GM21390 (cell line): ENCODE results near the gene LIPC.

Source experiments
- ATAC-seq: cut with Tn5 transposase; IDR thresholded peaks from one replicate; pipeline ENCODE4 v1.9.1; 2021; ENCODE audit not compliant: unreplicated experiment

LIPC gene

DNA sequence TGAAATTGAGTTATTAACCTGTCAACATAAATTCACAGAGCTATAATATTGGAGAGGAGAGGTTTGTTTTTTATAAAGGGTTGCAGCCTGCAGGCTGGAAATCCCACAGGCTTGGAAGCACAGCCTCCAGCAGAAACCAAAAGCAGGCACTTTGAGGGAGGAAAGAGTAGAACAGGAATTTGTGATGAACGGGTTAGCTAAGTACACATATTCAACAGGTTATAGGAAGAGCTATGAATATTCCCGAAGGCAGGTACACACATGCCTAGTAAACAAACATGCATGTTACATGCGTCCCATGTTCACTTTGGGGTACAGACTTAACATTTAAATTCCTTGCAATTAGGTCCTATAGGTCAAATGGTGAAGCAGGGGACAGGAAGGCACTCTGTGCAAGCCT is 25.9 kb upstream of the LIPC start:
- ATAC-seq, result no peak

DNA sequence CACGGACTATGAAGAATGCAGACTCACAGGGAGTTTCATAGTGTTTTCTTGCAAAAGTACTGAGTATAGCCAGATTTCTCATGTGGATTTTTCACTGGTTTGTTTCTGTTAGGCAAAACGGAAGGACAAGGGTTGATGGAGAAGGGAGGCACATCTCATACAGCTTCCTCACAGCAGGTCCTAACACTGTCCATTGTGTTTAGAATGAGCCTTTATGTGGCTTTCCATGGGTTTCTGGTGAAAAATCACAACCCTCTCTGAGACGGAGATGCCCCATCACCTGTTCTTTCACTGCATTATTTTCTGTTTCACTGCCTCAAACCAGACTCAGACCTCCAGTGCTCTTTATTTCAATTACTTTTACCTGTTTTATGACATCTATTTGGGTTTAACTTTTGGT is 25.0 kb upstream of the LIPC start:
- no peak for ATAC-seq

DNA sequence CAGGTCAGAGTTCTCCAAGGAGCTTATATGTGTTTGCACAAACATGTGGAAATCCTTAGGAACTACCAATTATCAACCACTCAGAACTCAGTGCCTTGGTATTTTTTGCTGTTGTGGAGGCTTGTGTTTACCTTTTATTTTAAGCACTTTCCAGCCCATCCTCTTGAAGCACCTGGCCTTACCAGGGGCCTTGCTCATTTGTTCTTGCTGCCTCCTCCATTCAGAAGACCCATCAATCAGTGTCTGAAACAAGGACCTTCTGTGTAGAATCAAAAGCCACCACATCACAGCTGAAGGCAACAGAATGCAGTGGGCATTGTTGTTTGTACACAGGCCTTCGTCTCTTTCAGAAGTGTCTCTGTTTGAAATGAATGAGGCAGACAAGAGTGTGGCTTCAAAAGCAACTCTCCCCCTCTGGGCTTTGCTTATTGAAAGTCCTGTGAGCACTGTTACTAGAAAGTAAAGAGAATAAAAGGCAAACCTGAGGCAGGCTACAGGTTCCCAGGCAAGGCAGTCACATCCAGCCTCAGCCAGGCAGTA is 24.5 kb upstream of the LIPC start:
- no peak for ATAC-seq

- no peak for ATAC-seq
Measured at GRCh38 chr15:58407778-58408177, 24.0 kb upstream of the LIPC start.

DNA sequence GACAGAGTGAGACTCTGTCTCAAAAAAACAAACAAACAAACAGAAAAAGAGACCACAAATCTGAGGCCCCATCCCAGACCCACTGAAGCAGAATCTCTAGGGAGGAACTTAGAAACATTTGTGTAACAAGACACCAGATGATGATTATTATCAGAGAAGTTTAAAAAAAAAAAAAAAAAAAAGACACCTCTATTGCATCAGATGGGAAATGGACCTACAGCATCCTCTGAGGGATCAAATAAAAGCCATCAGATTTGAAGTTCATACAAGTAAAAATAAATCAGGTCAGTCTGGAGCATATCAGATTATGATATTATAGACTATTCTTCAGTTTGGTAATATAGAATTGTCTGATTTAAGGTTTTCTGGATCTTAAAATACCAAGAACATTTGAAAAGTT is 21.9 kb upstream of the LIPC start:
- ATAC-seq, result no peak

DNA sequence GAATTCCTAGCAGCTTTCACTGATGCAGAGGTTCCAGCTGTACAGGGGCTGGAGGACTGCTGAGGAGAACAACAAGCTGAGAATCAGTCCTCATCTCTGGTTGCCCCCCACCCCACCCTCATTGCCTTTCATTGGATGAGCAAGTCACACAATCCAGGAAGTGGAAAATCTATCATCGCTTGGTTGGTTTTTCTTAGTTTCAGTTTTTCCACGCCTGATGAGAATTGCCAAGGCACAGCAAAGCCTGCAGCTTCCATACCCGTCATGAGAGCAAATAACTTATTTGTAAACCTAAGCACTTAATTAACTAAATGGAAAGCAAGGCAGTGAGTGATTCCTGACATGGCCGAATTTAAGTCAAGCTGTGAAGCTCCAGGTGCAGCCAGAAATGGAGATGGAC is 21.4 kb upstream of the LIPC start:
- no peak for ATAC-seq

- no peak for ATAC-seq
Measured at GRCh38 chr15:58413253-58413652, 18.5 kb upstream of the LIPC start.

GRCh38 chr15:58415636-58416035 is 16.2 kb upstream of the LIPC start:
- ATAC-seq, result no peak

DNA sequence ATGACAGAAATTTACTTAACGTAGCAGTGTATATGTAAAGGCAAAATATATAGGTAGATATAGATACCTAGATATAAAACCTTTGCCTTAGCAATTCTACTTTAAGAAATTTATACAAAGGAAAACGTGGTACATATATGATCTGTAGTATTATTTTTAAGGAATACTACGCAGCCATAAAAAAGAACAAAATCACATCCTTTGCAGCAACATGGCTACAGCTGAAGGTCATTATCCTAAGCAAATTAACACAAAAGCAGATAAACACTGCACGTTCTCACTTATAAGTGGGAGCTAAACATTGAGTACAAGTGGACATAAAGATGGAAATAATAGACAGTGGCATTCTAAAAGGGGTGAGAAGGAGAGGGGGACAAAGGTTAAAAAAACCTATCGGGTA is 14.8 kb upstream of the LIPC start:
- no peak for ATAC-seq

GRCh38 chr15:58418135-58418534 is 13.7 kb upstream of the LIPC start:
- ATAC-seq, result no peak

DNA sequence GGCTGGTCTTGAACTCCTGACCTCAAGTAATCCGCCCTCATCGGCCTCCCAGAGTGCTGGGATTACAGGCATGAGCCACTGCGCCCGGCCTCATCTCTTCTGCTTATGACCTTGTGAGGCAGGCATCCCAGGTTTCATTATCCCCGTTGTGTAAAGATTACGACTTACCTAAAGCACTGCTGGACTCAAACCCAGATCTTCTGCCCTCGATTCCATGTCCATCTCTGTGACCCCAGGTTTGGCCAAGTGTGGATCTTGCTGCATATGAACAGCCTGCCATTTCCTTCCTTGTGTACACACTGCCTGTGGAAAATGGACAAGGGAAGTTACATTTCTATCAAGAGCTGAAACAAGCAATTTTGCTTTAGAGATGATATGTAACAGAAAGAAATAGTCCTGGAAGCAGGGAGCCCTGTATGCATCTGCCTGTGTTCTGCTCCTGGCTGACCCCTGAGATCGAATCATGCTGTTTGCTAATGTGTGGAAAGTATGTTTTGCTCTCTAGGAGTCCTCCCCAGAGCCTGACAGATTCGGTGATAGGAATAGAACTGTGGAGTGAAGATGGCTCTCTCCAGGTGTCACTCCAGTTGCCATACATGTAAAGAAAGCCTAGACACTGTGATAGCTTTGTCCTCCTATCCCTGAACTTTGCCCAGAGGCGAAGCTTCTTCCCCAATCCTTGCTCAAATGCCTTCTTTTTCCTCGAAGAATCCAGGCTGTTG is 11.8 kb upstream of the LIPC start:
- ATAC-seq, result no peak

DNA sequence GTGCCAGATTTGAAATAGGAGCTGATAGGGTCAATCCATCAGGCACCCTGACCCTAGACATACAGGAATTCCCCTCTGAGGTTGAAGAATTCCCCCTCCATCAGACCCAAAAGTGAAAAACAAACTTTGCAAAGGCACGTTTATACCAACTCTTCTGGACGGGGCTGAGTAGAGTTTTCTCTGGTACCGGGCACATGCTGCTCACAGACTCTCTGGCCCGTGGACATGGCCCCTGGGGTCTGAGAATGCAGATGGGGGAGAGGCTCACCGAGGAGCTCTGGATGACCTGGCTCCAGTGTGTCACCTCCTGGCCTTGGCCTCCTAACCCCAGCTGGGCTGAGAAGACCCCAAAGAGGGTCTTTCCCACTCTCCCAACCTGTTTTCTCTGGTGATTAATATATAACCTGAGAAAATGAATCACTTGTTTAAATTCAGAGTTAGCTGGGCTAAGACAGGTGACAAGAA is 11.2 kb upstream of the LIPC start:
- no peak for ATAC-seq

DNA sequence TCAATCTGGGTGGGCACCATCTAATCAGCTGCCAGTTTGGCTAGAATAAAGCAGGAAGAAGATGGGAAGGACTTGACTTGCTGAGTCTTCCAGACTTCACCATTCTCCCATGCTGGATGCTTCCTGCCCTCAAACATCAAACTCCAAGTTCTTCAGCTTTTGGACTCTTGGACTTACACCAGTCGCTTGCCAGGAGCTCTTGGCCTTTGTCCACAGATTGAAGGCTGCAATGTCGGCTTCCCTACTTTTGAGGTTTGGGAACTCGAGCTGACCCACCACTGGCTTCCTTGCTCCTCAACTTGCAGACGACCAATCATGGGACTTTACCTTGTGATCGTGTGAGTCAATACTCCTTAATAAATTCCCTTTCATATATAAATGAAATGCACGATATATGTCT is 8.6 kb upstream of the LIPC start:
- ATAC-seq, result no peak

GRCh38 chr15:58423831-58424608 is 7.8 kb upstream of the LIPC start:
- no peak for ATAC-seq

DNA sequence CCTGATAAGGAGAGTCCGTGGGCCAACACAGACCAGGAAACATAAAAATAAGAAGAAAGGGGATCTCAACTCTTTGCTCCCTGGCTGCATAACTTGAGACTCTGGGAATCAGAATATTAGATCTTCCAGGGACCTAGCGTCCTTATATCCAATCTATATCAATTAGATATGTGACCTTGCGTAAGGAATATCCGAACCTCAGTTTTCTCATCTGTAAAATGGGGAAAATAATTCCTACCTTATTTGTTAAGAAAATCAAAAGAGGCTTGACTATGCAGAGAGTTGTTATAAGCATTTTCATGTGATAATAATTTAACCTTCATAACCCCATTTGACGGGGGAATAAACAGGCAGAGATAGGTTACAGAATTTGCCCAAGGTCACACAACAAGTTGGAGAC is 7.1 kb upstream of the LIPC start:
- no peak for ATAC-seq

GRCh38 chr15:58425185-58425584 is 6.6 kb upstream of the LIPC start:
- no peak for ATAC-seq

- no peak for ATAC-seq
Measured at GRCh38 chr15:58425834-58426233, 6.0 kb upstream of the LIPC start.

DNA sequence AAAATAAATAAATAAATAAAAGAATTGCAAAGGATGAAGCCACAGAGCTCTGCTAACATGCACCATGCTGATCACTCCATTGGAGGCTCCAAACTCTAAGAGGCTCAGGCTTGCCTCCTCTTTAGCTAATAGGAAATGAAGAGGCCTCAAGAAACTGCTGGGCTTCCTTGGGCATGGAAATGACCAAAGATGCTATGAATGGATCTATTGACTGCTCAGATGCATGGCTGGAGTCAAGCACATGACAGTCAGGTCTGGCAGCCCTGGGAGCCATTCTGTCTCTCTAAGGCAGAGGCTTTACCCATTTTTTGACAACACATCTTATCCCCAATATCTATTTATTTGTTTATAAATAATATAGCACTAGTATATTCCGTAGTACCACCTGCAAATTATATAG is 5.3 kb upstream of the LIPC start:
- no peak for ATAC-seq

GRCh38 chr15:58427987-58428386 is 3.8 kb upstream of the LIPC start:
- no peak for ATAC-seq

DNA sequence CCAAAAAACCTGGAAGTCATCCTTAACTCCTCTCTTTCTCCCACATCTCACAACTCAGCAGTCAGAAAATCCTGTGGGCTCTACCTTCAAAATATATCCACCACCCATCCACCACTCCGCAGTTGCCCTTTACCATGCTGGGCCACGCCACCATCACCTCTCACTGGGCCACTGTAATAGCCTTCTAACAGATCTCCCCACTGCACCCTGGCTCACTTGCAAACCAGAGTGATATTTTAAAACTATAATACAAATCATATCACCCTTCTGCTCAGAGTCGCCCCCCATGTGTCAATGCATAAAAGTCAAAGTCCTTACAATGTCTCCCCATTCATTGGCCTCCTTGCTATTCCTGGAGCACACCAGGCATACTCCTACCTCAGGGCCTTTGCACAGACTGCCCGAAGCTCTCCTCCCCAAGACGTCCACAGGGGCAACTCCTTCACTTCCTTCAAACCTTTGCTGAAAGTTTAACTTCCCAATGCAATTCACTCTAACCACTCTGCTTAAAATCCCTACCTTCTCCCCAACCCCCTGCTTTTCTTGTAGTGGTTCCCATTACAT is 1.5 kb upstream of the LIPC start:
- no peak for ATAC-seq

- ATAC-seq, result no peak
Measured at GRCh38 chr15:58432401-58432800, 610 bp downstream of the LIPC start.
